Fibroblast of skin of left quadriceps (primary cell): ENCODE measurements around the gene VCX2.
A peak's percentile ranks its signal among the peaks of the same experiment; 100 is the strongest.
"Not testable (repeated sequence)": the region's sequence is repeated elsewhere in the genome, so short reads cannot be mapped to it uniquely, and the experiment has no call there.

Source experiments
- DNase-seq, 2 experiments: peaks; one replicate each; pipeline ENCODE4 v3.0.0-alpha.2; 2013; ENCODE audit warnings: low read depth in 2 of 2

Gene VCX2

DNA sequence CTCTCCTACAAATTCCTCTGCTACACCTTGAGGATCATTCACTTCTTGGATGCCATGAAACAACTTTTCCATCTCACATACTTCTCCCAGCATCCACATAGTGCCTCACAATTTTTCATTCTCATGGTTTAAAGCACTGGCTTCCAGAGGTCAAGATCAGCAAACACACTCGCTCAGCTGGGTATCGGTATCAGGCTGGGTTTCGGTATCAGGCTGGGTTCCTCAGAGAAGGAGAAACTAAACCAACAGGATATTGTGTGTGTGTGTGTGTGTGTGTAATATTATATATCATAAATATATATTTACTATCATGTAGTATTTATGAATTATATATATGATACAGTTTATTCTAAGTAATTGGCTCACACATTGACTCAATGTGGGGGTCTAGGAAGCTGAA is at the start of gene VCX2:
VCX2 (minus strand) TSS at position 99 of the 400 bp plus-strand sequence. CDS start 624 bp downstream, outside the sequence.
- not testable (repeated sequence) for DNase-seq

DNA sequence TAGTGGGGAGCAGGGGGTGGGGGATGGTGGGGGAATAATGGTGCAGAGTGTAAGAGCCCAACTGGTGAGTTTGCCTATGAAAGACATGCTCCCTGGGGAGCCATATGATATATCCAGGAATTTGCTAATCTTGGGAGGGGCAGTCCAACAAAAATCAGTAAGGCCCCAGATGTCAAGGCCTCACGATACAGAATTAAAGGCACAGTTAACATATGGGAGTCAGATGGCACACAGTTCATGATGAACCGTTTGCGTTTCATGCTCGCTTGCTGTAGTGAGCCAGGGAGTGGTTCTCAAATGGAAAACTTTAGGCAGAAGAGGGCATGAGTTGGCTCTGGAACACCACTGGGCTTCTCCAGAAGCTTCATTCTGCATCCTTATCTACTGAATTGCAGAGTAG is 33.9 kb upstream of the VCX2 start:
- no peak for DNase-seq

DNA sequence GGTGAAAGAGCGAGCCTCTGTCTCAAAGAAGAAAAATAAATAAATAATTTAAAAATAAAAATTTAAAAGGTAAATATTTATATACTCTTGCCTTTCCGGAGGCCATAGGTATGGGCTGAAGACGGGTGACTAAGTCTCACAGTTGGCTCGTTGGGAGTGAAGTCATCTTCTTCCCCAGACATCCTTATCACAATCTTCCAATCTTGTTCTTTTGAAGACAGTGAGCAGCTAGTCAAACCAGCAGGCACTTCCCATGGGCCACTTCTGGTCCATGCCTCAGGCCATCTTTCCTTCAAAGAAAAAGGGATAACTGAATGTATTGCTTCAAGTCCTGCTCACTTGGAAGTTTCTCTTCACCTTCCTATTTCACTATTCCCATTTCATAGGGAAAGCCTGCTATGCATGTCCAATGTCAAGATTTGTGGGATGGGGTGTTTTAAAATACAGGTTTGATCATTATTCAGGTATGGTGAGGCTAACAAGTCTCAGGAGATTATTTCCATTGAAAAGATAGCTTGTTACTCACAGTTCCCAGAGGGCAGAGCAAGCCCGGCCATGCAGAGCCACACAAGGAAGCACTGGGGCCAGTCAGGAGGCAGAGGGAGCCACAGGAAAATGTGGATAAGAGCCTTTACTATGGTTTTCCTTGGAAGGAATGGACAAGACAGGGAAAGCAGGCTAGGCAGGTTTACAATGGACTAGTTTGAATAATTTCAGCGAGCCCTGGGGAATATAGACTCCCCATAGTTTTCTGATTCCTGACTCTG is 33.3 kb upstream of the VCX2 start:
- DNase-seq, result no peak

DNA sequence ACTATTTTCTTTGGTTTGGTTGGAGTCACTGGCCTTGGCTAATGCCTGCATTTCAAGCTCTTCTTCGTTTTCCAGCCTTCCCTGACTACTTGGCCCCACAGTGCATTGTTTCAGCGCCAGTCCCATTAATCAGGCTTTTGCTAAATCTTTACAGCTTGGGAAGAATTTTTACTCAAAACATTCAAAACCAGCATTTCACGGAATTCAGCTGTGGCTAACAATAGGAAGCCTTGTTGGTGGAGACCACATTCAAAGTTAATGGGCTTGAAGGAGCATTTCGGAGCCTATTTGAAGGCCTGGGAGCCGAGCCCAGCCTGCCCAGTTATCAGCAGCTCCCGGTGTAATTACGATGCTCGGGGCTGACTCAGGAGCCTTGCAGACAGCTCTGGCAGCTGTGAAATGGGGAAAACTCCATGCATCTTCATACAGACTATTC is 30.8 kb upstream of the VCX2 start:
- peak; percentile 1 to 6 for DNase-seq

DNA sequence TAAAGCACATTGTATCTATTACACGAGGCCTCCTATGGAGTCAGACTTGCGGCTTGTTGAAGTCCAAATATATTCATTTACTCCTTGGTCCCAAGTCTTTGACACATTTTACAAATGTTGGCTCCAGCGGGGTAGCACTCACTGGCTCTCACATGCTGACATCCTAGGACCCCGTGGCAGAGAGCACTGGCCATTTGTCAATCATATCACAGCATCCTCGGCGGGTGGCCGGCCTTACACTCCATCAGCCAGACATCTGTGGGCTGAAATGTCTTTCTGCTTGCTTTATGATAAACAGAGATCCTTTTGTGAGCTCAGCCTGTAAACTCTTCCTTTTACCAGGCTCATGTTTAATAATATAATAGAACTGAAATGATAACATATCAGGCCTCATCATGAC is 25.7 kb upstream of the VCX2 start:
- no peak for DNase-seq

DNA sequence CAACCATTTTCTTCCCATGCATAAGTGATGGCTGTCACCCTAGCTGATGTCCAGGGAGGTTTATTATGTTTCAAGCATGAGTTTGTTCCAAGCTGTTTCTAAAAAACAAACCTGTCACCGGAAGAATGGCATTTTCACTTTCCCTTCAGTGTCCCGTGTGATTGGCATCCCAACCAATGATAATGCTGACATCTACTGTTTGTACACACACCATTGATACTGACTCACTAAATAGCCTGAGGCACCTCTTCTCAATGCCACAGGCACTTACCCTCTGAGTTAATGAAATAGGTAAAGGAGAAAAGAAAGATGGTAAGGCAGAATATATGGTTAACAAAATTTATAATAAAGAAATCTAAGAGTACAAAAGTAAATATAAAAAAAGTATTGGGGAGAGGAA is 23.1 kb upstream of the VCX2 start:
- DNase-seq, result no peak

DNA sequence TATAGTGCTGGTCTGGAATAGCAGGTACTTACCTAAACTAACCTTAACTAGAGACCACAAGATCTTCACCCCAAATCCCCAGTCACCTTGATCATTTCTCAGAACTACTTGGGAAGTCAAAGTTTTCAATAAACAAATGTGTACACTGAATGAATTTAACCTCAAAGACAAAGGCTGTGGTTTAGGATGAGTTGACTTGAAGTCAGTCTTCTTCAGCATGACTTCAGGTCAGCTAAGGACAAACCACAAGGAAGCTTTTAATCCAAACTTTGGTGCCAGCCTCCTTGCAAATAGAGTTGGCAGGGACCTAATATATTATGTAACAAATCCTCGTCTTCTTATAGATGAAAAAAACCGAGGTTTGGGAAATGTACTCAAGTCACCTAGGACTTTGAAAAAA is 21.2 kb upstream of the VCX2 start:
- no peak for DNase-seq

DNA sequence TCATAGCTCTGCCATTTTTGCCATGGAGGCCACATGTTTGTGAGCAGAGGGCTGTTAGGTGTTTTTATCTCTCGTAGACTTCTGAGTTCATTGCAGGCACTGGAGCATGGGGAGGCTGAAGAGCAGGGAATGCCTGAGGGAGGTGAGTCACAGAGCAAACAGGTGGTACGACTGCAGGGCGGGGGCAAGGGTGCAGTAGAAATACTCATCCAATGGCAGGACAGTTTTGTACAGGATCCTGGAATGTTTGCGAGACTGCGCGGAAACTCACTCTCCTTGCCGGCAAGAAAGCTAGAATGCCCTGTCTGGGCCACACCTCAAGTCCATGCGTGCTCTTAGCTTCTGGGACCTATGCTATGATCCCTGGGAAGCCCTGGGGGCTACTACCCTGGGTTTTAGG is 20.0 kb upstream of the VCX2 start:
- DNase-seq, result no peak

DNA sequence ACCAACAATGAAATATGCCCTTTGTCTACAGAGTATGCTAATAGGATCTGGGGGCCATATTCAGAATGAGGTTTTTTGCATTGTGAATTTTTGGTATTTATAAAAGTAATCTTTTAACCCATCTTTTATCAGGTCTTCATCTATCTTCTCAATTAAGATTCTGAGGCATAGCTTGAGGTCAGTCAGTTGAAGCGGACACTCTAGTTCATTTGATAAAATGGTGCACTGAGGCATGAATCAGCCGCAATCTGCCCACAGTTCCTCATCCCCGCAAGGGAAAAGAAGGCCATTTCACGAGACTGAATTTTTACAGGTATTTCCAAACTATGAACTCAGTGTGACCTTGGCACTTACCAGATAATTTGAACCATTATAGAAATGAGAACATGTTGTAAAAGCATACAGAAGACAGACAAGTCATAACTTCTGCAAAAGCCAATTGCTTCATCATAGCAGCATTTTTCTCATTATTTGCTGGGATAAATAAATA is 19.3 kb upstream of the VCX2 start:
- DNase-seq, result no peak

DNA sequence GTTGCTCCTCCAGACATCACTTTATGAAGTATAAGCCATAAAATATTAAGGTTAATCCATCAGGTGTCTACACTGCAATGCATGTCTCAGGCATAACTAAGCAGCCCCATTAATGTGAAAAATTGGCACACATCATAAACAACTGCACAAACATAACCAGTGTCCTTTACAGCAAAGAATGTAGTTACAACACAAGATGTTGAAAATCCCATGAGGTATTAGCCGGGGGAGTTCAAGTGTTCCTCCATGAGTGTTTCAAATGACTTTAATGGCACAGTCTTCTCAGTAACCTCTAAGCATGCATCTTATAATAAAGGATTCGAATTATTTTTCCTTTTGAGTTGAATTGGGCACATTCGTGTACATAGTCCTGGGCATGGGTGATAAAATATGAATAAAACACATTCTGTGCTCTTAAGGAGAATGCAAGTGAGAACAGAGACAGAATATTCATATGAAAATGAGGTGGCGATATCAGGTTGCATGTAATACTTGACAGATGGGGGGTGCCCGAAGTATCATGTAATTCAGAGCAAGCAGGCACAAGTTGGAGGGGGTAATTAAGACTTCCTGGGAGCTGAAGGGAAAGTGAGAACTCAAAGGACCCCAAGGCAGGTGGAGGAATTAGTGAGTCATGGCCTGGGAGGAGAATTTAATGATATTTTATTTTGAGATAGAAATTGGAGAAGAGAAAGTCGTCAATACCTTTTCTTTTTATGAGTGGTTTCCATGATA is 18.2 kb upstream of the VCX2 start:
- no peak for DNase-seq

DNA sequence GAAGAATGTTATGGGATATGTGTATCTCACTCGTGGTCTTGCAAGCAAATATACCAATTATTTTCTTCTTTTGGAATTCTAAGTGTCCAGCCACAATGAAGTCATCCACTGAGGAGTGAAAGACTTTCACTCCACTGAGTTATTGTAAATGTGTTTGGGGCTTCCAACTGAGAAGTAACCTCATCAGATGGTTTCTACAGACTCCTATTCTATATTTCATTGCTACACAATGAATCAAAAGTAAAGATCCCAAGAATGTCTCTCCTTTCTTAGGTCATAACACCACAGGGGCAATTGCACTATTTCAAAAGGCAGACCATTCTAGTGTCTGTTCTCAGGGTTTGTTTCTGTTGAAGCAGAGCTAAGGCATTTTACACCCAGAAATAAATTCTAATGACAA is 12.3 kb upstream of the VCX2 start:
- no peak for DNase-seq

DNA sequence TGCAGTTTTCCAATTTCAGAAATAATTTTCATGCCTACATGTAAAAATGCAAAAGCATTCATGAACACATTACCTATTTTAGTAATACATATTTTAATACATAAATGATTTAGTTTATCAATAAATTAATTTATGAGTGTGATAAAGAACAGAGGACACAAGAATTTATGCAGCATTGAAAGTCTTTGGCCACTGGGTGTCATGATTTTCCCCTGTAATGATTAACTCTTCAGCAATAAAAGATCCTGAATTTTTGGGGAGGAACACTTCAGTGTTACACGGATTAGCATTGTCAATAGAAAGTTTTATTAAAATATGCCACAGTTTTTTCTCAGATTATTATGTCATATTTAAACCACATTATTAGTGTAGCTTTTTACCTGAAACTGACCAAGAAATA is 8.6 kb upstream of the VCX2 start:
- DNase-seq, result no peak

DNA sequence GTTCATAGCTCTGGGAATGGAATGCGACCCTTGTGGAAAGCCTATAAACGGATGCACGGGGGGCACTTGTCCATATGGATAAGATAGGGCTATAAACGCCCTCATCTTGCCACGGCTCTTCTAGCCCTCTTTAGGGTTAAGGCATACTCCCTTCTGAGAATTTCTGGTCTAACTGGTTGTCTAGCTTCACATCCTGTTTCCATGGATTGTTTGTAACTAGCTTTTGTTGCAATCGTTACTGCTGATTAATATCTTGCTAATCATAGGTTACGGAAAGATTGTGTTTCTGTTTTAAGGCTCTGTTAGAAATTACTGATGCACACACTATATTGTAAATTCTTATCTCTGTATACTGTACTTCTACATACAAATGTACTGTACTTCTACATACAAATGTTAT is 17.1 kb downstream of the VCX2 start:
- DNase-seq, result not testable (repeated sequence)

DNA sequence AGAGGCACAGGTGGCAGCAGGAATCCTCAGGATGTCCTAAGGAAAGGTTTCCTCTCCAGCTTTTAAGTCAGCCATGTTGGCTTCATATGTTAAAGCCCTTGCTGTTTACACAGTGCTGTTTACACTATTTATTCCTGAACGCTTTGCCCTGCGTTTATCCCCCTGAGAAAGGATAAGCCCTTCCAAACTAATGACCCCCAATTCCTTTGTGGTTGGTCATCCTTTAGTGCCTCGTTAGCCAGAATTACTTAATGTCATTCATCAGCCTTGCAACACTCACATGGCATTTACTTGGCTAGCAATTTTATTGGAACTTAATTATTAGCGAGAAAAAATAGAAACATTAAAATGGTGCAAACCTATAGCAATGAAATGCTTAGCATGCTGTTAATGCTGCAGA is 23.8 kb downstream of the VCX2 start:
- DNase-seq, result no peak

DNA sequence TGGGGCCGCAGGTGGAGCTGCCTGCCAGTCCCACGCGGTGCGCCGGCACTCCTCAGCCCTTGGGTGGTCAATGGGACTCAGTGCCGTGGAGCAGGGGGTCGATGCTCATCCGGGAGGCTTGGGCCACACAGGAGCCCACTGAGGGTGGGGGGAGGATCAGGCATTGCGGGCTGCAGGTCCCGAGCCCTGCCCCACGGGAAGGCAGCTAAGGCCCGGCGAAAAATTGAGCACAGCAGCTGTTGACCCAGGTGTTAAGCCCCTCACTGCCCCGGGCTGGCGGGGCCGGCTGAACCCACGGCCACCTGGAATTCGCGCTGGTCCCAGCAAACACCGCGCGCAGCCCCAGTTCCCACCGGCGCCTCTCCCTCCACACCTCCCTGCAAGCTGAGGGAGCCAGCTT is 26.1 kb downstream of the VCX2 start:
- DNase-seq, result no peak

DNA sequence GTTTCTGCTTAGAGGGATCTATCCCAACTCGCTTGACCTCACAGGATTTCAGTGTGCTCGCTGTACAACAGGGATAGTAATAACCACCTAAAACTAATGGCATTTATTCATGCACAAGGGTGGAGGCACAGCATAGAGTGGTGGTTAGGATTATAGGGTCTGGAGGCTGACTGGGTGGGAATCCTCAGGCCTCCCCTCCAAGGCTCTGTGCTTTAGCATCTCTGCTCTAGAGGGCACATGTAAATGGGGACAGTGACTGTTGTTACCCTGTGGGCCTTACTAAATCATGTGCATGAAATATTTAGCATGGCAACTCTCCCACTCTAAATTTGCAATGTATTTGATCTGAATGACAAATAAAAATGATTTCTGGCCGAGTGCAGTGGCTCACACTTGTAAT is 29.2 kb downstream of the VCX2 start:
- DNase-seq, result no peak

DNA sequence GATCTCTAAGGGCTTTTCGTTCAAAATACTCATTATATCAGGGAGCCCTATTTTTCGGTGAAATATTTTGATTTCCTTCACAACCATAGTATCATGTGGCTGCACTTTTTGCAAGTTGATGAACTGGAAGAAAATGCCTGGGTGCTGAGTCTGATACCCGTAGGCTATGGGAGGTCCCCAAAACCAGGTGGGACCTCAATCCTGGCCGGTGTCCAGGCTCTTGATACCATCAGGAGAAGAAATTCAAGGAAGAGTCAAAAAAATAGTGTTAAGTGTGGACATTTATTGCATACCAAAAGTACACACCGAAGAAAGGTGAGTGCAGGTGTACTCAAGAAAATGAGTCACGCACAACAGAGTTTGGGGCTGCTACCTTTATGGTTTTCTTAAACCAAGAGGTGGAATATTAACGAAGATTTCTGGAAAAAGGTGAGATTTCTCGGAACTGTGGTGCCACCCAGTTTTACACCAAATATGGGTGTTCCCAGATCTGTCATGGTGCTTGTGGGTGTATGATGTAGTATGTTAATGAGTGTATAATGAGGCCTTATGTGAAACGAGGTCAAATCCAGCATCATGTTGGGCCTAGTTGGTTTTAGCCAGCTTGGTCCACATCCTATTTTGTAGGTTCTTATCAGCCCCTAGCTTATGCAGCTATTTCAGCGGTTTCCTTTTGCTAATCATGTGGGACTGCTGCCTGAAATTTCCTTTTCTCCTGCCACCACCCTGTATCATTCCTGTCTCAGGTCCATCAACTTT is 29.9 kb downstream of the VCX2 start:
- DNase-seq, result no peak

DNA sequence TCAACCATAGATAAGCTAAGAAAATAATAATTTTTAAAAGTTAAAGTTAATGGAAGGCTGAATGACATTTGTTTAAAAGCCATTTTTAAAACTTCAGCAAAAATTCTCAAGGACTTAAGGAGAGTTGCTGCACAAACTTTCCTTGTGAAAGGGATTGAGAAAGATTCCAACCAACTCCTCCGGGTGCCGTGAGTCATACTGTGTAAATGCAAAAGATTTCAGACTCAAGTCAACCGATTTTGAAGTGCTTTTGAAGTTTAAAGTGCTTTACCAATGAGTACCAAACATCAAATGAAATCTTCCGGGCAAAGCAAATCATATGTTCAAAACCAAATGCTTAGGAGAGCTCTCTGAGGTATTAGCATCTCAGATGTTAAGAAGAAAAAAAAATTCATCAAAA is 31.4 kb downstream of the VCX2 start:
- DNase-seq, result peak; percentile 7 to 11

DNA sequence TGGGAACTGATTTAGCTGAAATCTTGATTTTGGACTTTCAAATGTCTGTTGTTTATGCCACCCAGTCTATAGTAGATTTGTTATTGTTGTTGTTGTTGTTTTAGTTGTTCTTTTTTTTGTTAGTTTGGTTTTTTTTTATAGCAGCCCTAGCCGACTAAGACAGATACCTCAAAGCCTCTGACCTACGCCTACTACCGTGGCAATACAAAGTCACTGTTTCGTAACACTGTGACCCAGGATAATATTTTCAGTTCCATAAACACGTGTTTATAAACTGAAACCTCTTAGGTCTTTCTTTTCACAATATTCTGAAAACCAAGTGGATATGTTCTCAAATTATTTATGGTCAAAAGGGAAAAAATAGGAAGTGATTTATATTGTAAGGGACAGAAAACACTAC is 32.8 kb downstream of the VCX2 start:
- DNase-seq, result no peak

DNA sequence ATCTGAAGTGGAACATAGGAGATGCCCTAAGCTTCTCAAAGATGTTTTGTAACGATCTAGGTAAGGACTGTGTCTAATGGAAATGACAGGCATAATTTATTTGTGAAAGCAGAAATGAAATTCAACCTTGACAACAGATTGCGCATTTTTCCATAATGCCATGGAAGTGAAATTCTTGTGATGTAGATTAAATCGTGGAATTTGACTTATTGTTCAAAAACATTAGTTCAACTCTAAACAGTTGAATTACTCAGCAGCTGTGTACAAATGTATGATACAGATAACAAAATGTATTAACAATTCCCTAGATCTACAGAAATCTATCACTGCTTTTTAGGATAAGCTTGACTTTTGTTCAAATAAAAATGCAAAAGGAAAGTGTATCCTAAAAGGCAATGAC is 44.4 kb downstream of the VCX2 start:
- no peak for DNase-seq

DNA sequence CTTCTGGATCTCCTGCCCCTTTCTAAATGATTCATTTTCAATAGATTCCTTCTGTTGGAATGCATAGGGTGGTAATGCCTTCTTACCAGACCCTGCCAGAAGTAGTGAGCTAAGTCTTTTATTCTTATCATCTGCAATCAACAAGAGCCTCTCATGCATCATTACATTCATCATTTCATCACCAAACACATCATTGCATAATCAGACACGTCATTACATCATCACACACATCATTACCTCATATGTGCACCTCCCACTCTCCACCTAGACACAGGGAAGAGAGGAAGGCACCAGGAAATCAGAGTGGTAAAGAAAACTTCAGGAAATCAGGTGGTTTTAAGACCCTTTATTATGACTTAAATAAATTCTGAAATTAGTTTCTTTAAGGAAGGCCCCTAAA is 45.0 kb downstream of the VCX2 start:
- DNase-seq, result no peak

DNA sequence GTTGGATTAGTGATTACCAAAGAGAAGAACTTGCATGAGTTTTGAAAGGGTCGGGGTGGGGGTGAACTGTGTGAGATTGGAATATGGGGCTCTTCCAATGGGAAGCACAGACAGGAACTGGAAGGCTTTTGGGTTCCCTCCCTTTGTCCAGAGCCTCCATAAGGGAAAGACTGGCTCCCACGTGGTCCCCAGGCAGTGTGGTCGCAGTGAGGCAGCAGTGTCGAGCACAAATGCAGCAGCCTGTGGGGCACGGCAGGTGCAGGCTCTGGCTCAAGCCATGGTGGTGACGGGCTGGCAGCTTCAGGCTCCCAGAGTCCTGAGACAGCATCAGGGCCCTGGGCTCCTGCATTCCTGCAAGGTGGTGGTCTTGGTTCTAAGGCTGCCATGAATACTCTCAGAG is 45.5 kb downstream of the VCX2 start:
- DNase-seq, result no peak

DNA sequence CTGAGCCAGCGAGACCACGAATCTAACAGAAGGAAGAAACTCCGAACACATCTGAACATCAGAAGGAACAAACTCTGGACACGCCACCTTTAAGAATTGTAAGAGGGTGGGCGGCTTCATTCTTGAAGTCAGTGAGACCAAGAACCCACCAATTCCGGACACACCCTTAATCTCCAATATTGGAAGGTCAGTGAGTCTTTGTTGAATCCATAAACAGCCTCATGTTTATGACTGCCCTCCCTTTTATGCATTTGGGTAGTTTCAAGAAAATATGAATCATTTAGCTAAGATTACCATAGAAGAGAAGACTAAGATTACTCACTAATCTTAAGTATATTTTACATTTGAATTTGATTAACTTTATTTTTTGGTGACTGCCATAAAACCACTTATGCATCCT is 48.5 kb downstream of the VCX2 start:
- no peak for DNase-seq
